Measurements from ENCODE around the gene ABCA2.

- TF ChIP-seq POLR2A (IDR thresholded peaks at IDR 0.05), result no peak
- TF ChIP-seq CTCF (IDR thresholded peaks at IDR 0.05 in 4 of 5, conservative IDR thresholded peaks at IDR 0.05 in 1 of 5), result no peak
These were observed 4.5 kb downstream of the ABCA2 start for GRCh38 chr9:137023583-137023991.
